Activated naive CD8-positive, alpha-beta T cell treated with anti-CD3 and anti-CD28 coated beads, Interleukin-2, amount 50 U/mL, for 16 hours (primary cell): Measurements from ENCODE around the gene ZNF346.

Experiments
- DNase-seq: peaks from one replicate; pipeline ENCODE4 v3.0.0-alpha.2; 2020; ENCODE audit warnings: low read depth, low spot score

ZNF346 gene

DNA sequence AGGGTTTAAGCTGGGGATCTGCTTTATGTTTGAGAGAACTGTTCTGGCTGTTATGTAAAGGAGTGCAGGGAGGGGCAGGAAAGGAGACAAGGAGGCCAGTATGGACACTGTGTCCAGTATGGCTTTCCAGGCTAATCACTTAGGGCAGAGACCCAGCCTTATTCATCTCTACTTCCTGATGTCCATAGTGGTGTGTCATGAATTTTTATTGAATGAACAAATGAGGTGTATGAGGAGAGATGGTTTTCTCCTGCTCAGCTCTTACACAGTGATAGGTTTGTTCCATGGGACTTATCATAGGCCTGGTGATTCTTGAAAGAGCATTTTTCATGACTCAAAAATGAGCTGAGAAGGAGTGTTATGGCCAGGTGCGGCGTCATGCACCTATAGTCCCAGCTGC, 43.7 kb downstream of the ZNF346 start:
- no peak for DNase-seq

DNA sequence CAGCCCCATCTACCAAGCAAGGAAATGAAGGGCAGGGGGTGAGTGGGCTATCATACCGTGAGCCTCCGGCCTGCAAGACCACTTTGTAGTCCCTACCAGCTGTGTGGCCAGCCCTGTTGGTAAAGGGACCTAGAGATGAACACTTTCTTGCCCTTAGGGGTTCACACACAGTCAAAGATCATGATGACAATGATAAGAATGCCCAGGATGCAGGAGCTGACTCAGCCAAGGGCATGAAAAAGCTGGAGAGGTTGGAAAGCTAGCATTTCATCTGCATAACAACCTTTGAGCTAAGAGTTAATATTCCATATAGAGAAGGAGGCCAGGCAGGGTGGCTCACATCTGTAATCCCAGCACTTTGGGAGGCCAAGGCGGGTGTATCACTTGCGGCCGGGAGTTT, 45.0 kb downstream of the ZNF346 start:
- DNase-seq = no peak

DNA sequence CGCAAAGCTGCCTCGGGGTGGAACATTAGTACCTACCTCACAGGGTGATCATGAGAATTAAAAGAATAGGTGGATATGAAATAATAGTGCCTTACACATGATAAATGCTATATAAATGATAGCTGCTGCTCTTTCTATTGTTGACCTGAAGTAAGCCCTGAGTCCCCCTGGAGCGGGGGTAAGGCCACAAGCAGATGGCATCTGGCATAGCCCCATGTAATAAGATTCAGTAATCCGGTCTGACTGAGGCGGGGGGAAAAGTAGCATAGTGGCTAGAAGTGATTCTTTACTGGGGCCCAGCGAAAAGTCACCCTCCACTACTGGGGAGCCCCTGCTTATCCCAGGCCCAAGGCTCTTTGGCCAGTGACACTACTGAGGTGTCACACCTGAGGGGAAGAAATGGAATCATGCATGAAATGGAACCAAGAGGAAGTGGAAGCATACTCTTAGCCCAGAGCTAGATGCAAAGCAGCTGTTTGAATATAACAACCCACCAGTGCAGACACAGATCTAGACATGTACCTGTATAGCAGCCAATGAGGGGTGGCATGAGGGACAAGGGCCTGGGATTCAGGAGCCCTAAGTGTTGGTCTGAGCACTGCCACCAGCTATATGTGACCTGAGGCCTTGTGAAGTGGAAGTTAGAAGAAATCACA, 48.2 kb downstream of the ZNF346 start:
- DNase-seq = no peak

DNA sequence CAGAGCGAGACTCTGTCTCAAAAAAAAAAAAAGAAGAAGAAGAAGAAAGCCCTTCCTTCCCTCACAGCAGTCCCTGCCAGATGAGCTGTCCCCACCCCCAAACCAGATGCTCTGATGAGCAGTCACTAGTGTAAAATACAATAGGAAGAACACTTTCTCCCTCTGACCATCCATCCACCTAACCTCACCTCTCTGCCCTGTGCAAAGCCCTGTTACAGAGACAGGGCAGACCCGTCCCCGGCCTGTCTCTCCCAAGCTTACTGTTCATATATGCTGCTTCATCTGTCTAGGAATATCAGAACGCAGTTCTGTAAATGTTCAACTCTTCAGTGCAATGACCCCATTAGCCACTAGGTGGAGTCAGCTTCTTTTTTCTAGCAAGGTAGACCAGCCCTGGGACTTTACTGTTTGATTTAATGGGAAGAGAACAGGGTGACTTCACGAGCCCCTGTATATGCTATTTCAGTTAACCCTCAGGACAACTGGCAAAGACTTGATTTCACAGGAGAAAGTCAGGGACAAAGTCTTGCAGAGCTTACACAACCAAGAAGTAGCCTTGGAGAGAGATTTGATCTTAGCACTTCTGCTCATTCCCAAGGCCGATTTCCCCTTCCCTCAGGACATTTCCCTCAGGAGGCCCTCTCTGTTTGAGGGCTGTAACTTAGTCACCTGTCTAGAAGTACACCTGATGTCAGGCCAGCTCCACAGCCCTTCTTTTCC, 49.3 kb downstream of the ZNF346 start:
- DNase-seq = peak; percentile 55

DNA sequence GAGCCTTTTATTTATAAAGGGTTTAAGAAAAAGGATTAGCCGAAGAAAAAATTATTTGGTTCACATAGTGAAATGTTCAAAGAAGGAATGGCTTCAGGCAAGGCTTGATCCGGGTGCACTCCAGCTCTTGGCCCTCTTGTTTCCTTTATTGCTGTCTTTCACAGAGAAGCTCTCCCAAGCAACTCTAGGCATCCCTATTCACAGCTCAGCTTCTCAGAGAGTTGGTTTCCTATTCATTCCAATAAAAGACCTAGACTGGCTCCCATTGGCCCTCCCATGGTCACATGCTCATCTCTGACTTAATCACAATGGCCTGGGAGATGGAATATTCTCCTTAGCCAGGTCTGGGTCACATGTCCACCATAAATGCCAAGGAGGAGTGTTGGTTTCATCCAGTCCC, 54.8 kb downstream of the ZNF346 start:
- DNase-seq = no peak

DNA sequence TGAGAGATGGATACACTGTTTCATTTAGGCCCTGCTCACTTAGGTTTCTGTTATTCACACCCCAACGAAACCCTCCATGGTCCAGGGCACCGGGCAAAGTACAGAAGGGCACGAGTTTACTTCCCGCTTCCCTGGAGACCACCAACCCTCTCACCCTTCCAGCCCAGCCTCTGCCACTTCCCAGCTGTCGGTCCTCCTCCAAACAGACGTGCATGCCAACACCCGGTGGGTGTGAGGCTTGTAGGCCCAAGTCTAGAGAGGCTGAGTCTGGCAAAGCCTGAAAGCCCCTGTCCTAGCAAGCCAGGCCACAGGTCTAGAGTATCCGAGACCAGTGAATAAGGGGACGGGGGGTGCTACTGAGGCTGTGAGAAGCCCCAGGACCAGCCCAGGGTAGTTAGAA, 57.1 kb downstream of the ZNF346 start:
- no peak for DNase-seq

DNA sequence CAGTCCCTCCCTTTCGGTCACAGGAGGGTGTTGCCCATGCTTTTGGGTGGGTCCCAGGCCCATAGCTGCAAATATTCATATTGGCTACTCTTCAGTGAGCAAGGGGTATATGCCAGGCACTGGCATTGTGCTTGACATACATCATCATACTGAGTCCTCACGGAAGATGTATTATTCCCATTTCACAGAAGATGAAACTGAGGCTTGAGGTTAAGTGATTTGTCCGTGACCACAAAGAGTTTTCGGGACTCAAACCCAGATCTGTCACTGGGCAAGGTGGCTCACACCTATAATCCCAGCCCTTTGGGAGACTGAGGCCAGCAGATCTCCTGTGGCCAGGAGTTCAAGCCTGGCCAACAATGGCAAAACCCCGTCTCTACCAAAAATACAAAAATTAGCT, 57.8 kb downstream of the ZNF346 start:
- no peak for DNase-seq

DNA sequence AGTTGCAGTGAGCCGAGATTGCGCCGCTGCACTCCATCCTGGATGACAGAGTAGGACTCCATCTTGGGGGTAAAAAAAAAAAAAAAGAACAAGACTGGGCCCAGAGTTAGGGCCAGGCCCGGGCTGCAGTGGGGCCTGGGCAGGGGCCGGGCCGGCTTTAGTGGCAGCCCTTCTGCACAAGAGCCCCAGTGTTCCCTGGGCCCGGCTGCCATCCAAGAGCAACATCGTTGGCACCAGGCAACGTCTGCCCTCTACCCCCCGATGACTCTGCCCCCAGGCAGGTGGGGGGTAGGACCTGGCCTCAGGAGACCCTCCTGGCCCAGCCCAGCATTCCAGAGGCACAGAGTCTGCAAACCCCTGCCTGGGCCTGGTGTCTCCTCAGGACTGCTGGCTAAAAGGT, 59.4 kb downstream of the ZNF346 start:
- DNase-seq = no peak

DNA sequence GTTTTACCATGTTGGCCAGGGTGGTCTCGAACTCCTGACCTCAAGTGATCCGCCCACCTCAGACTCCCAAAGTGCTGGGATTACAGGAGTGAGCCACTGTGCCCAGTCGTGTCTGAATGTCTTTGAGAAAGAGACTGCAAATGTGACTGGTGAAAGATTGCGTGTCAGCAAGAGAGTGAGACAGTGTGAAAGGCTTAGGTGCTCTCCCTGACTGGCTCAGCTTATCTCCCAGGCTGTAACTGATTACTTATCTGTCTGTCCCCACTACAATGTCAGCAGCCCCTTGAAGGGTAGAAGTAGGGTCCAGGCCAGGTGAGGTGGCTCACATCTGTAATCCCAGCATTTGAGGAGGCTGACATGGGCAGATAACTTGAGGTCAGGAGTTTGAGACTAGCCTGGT, 60.9 kb downstream of the ZNF346 start:
- no peak for DNase-seq

DNA sequence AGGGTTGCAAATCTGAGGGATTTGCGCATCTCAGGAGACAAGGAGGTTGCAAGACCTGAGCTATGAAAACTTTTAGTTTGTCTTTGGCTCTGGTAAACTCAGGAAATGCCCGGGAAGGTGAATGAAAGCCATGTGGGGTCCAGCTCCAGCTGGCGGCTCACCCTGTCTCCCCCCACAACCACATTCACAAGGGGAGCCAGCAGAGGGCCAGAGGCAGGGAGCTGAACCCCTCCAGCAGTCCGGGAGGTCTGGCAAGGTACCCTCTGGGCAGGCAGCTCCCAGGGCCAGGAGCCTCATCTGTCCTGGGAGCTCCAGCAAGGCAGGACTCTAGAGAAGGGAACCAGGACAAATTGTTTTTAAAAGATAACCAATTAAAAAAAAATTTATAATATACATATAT, 61.7 kb downstream of the ZNF346 start:
- DNase-seq = no peak

DNA sequence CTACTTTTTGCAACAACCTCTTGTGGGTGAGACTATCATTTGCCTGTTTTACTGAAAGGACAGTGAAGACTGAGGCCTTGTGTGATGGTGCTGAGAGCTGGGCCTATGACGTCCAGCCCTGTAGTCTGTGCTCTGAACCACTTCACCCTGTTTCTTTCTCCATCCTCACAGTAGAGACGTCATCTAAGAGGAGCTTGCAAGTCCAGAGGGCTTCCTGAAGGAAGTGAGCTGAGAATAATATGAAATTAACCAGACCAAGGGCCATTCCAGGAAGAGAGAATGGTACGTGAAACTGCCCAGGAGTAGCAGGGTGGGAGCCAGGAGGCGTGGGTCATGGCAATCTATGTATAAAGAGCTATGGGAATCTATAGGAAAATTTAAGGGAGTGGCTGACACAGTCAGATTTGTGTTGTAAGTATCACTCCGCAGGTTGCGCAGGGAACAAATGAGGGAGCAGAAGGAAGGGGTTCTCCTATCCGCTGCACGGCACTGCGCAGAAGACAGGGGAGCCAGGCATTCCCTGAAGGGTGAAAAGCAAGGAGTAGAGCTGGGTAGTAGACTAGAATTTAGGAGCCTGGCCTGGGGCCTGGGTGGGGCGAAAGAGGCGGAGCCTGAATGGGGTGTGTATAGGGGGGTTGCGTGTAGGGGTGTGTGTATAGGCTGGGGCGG, 63.6 kb downstream of the ZNF346 start:
- no peak for DNase-seq

DNA sequence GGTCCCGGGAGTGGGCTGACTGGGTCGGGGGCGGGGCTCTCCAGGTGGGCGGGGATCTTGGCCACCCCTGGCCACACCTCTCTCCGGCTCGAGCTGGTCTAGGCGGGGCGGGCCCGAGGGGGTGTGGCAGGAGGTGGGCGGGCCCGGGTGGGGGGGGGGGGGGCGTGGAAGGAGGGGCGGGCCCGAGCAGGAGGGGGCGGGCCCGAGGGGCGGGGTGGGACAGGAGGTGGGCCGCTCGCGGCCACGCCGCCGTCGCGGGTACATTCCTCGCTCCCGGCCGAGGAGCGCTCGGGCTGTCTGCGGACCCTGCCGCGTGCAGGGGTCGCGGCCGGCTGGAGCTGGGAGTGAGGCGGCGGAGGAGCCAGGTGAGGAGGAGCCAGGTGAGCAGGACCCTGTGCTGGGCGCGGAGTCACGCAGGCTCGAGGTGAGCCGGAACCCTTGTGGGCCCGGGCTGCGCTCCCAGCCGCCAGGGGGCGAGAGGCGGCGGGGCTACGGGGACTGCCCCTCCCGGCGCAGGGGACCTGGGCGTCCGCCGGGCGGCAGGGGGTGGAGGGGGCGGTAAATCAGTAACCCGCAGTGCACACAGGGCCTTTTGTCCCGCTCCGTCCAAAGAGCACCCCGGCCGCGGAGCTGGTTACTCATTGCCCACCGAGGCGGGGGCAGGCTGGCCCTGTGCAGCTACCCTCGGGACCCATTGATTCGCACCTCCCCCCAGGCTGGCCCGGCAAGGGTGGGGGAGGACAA, 64.3 kb downstream of the ZNF346 start, which contains the start of gene FGFR4:
Gene FGFR4, plus strand, starts transcription at position 262 of the 744 bp plus-strand sequence. CDS start 2,688 bp downstream, outside the sequence.
- no peak for DNase-seq

DNA sequence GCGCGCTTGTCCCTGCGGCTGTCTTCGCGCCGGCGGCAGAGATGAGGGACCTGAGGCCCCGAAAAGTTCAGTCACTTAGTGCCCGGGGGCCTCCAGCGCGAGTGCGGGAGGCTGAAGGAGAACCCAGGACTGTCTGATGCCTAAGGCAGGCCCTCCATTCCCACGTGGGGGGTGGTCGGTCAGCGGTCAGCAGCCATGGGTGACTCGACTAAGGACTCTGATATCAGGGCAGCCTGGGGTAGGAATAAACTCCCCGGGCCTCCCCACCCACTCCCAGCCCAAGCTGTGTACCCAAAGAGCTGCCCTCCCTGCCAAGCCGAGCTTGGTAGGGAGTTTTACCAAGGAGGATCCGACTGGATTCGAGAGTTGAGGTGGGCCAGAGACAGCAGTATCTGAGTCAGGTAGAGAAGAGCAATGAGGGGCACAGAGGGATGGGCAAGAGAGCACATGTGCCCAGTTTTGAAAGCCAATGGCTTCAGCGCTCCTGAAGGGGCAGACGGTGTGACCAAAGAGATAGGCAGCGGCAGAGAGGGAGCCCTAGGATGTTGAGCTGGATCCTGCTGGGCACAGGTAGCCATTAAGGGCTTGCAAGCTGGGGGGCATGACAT, 65.0 kb downstream of the ZNF346 start:
- DNase-seq = no peak

DNA sequence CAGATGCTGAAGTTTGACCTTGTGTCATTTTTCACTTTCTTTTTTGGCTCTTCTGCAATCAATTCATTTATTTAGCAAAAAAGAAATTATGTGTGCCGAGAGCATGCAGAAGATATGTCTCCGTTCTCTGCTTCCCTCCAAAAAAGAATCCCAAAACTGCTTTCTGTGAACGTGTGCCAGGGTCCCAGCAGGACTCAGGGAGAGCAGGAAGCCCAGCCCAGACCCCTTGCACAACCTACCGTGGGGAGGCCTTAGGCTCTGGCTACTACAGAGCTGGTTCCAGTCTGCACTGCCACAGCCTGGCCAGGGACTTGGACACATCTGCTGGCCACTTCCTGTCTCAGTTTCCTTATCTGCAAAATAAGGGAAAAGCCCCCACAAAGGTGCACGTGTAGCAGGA, 66.6 kb downstream of the ZNF346 start:
- DNase-seq = no peak

DNA sequence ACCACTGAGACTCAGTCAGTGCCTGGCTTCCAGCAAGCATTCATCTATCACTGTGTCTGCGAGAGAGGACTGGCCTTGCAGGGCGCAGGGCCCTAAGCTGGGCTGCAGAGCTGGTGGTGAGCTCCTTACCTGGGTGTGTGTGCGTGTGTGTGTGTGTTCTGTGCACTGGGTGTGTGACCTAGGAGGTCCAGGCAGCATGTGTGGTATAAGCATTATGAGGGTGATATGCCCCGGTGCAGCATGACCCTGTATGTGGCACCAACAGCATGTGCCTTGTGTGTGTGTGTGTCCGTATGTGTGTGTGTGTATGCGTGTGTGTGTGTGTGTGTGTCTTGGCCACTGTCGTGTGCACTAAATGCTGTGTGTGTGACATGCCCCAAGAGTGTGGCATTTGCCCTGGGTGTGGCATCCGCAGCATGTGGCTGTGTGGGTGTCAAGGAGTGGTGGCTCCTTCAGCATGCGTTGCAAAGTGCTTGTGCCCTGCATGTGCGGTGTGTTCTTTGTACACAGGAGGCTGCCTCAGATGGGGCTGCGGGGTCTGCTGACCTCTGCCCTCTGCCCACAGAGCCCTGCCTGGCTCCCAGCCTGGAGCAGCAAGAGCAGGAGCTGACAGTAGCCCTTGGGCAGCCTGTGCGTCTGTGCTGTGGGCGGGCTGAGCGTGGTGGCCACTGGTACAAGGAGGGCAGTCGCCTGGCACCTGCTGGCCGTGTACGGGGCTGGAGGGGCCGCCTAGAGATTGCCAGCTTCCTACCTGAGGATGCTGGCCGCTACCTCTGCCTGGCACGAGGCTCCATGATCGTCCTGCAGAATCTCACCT, 67.5 kb downstream of the ZNF346 start:
- no peak for DNase-seq

DNA sequence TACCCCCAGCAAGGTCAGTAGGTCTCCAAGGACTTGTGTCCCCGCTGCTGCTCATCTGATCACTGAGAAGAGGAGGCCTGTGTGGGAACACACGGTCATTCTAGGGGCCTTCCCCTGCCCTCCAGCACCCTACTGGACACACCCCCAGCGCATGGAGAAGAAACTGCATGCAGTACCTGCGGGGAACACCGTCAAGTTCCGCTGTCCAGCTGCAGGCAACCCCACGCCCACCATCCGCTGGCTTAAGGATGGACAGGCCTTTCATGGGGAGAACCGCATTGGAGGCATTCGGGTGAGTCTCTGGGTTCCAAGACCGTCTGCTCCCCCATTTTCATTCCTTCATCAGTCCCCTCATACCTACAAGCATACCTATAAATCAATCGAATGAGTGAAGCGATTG, 68.3 kb downstream of the ZNF346 start:
- DNase-seq = no peak

DNA sequence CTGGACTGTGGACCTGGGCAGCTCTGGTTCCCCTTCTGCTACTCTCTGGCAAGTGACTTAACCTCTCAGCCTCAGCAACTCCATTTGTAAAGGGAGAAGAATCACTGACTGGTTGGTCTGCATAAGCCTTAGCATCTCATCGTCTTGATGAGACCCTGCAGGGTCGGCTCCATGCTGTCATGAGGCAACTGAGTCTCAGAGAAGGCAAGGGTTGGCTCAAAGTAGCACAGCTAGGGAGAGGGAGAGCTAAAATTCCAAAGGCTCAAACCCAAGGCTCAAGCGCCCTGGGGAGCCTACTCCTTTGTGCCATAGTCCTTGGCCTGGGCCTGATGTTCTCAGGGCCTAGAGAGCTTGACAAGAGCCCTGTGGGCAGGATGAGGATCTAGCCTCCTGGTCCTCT, 68.7 kb downstream of the ZNF346 start:
- no peak for DNase-seq

DNA sequence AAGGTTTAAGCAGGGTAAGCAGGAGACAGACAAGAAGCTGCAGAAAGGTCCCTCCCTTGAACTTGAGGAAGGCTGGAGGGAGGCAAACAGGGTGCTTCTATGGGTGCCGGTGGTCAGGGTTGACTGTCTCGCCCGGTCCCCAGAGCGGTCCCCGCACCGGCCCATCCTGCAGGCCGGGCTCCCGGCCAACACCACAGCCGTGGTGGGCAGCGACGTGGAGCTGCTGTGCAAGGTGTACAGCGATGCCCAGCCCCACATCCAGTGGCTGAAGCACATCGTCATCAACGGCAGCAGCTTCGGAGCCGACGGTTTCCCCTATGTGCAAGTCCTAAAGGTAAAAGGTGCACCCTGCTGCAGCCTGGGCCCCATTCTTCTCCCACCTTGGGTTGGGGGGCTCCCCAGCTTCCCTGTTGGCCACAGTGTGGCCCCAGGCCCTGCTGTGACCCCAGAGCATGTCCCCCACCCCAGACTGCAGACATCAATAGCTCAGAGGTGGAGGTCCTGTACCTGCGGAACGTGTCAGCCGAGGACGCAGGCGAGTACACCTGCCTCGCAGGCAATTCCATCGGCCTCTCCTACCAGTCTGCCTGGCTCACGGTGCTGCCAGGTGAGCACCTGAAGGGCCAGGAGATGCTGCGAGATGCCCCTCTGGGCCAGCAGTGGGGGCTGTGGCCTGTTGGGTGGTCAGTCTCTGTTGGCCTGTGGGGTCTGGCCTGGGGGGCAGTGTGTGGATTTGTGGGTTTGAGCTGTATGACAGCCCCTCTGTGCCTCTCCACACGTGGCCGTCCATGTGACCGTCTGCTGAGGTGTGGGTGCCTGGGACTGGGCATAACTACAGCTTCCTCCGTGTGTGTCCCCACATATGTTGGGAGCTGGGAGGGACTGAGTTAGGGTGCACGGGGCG, 69.9 kb downstream of the ZNF346 start:
- DNase-seq = no peak

DNA sequence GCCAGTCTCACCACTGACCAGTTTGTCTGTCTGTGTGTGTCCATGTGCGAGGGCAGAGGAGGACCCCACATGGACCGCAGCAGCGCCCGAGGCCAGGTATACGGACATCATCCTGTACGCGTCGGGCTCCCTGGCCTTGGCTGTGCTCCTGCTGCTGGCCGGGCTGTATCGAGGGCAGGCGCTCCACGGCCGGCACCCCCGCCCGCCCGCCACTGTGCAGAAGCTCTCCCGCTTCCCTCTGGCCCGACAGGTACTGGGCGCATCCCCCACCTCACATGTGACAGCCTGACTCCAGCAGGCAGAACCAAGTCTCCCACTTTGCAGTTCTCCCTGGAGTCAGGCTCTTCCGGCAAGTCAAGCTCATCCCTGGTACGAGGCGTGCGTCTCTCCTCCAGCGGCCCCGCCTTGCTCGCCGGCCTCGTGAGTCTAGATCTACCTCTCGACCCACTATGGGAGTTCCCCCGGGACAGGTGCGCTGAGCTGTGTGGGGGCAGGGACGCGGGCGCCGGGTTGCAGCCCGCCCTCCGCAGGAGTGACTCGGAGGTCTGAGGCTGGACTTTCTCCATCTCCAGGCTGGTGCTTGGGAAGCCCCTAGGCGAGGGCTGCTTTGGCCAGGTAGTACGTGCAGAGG, 70.7 kb downstream of the ZNF346 start:
- DNase-seq = no peak
